HG03460 (cell line): ENCODE data around the gene ZKSCAN5.
A peak's percentile ranks its signal among the peaks of the same experiment; 100 is the strongest.
"Not testable (repeated sequence)": the region's sequence is repeated elsewhere in the genome, so short reads cannot be mapped to it uniquely, and the experiment has no call there.

Source experiments
- ATAC-seq: cut with Tn5 transposase; IDR thresholded peaks from one replicate; pipeline ENCODE4 v1.9.1; 2021; ENCODE audit not compliant: unreplicated experiment

ZKSCAN5 gene

DNA sequence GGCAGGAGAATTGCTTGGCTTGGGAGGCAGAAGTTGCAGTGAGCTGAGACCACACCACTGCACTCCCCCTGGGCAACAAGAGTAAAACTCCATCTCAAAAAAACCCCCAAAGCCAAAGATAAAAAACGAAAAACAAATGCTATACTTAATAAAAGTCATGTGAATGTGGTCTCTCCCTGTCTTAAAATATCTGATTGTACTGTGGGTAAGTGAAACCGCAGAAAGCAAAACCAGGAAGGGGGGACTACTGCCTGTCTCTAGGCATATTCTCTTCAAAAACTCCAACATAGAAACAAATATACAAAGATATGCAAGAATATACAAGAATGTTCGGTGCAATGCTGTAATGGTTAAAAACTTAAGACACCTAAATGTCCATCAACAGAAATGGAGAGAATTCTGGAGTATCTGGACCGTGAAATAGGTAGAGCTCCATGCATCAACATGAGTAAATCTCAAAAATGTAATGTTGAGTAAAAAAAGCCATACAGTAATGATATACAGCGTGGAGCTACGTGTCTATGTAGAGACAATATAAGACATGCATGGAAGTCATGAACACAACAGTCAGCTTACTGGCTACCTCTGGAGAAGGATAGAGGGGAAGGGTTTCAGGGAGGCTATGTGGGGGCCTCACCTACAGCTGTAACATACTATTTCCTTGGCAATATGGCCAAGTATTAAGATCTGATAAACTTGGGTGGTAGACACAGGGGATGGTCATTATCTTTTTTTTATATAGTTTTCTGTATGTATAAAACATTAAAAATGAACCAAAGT is 6.5 kb upstream of the ZKSCAN5 start:
- no peak for ATAC-seq

DNA sequence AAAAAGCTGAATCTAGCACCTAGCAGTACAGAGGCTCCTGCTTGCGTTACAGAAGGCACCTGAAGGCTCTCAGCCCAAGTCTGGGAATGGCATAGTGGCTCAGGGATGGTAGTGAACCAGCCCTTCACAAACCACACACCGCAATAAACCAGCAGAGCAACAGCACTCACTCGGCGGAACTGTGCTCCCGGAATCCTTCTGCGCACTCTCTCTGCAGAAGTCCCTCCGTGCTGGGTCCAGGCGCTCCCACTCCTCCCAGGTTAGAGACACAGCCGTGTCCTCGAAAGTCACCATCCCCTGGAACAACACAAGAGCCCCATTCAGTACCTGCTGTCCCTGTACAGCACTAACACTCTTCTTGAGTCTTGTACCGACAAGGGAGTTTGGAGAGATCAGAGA is 5.9 kb upstream of the ZKSCAN5 start:
- ATAC-seq: no peak

DNA sequence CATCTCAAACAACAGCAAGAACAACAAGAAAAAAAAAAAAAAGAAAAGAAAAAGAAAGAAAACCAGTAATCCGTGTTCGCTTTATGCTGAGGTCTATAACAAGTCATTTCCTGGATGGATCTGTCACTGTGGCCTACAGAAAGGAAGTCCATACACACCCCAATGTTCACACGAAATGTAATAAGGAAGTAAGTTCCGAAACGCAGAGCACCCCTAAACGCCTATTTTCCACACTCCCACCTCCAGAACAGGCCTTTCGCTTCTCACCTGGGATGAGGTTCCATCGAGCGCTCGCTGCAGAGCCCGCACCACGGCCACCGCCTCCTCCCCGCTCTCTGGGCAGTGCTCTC is 5.1 kb upstream of the ZKSCAN5 start:
- no peak for ATAC-seq

DNA sequence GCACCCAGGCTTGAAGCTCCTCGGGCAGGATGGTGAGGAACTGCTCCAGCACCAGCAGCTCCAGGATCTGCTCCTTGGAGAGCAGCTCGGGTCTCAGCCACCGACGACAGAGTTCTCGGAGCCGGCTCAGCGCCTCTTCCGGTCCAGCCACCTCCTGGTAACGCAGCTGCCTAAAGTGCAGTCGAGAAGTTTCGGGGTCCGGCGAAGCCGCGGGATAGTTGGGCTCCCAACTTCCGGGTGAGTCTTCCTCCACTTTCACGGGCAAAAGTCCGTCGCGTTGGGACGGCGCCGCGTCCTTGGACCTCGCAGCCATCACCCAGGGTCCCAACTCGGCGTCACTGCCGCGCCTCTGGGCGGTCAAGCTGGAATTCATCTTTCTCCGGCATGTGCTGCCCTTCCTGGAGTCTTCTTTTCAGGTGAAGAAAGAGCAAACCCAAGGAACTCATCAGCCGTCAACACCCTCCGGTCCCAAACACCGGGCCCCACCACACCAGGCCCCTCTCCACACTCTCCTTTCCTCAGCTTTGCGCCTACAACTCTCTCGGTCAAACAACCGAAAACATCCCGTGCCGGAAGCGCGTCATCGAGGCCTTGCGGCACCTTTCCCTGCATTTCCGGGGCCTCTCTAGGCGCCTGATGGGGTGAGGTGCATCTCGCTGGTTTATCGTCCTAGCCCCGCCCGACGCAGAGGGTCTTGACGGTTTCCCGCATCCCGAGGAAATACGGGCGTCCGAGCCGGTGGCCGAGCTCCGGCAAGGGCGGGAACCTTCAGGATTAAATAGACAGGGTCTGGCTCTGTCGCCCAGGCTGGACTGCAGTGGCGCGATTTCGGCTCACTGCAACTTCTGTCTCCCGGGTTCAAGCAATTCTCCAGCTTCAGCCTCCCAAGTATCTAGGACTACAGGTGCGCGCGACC is 4.5 kb upstream of the ZKSCAN5 start, which contains the start of gene ZNF394:
Gene ZNF394 (minus strand): TSS at position 561 of the 916 bp plus-strand sequence. CDS start 188 bp downstream, at position 373.
- ATAC-seq: peak; percentile 41

DNA sequence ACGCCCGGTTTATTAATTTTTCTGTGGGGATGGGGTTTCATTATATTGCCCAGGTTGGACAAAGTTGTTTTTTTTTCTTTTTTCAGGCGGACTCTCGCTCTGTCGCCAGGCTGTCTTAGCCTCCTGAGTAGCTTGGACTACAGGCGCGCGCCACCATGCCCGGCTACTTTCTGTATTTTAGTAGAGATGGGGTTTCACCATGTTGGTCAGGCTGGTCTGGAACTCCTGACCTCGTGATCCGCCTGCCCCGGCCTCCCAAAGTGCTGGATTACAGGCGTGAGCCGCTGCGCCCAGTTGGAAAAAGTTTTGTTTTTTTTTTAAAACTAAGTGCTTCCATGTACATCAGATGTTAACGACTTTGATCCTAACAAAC is 3.8 kb upstream of the ZKSCAN5 start:
- ATAC-seq: no peak

DNA sequence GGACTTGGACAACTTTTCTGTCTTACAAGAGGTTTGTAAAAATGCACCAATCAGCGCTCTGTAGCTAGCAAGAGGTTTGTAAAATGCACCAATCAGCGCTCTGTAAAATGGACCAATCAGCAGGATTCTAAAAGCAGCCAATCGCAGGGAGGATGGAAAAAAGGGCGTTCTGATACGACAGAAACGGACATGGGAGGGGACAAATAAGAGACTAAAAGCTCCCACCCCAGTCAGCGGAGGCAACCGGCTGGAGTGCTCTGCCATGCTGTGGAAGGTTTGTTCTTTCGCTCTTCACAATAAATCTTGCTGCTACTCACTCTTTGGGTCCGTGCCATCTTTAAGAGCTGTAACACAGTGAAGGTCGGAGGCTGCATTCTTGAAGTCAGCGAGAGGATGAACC is 3.2 kb upstream of the ZKSCAN5 start:
- not testable (repeated sequence) for ATAC-seq

DNA sequence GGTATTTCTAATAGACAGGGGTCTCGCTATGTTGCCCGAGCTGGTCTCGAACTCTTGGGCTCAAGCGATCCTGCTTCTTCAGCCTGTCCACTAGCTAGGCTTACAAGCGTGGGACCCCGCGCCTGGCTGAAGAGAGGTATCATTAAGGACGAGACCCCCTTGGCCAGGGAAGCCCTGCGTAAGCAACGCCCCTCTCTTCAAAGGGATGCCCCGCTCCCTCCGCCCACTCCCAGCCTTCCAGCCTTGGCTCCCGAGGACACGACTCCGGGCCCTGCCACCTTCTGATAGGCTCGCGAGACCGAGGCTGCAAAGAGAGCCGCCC is 220 bp upstream of the ZKSCAN5 start:
- ATAC-seq: peak; percentile 68

DNA sequence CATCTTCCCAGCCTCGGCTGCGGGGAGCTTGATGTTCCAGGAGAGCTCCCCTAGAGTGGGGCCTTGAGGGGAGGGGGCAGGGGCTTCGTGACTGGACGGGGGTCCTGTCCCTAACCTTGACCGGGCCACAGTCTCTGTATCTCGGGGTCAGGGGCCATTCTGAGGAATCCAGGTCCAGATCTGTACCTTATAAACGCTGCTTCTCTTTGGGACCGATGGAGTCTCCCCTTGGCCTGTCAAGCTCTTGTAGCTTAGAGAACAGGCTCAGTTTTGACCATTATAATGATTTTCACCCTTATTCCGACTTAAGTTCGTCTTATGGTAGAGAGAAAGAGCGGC is 831 bp downstream of the ZKSCAN5 start:
- peak; percentile 4 for ATAC-seq

DNA sequence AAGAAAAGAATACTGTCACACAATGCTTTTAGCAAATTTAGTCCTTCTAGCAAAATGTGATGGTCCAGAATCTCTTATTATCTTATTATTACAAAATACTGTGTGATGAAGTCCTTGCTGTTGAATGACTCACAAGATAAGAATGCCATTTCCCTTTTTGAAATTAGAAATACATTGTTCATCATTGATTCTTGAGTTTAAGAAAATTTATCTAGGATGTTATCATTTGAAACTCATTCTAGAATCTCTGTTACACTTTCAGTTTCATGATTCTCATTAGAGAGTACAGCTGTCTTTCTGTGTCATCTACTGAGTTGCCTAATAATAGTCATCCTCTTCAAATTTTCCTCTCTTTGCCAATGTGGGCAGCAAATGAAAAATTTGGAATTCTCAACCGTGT is 9.6 kb downstream of the ZKSCAN5 start:
- ATAC-seq: no peak

DNA sequence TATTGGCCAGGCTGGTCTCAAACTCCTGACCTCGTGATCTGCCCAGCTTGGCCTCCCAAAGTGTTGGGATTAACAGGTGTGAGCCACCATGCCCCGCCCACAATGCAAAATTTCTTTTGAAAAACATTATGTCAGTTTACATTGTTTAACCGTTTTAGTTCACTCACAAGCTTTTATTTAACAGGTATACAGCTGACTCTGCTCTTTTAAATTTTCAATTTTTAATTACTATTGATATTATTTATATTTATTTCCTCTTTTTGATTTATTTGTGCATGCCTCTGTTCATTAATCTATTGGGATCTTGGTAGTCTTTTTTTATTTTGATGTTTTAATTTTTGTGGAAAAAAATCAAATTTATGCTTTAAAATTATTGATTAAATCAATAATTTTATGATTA is 16.9 kb downstream of the ZKSCAN5 start:
- no peak for ATAC-seq

DNA sequence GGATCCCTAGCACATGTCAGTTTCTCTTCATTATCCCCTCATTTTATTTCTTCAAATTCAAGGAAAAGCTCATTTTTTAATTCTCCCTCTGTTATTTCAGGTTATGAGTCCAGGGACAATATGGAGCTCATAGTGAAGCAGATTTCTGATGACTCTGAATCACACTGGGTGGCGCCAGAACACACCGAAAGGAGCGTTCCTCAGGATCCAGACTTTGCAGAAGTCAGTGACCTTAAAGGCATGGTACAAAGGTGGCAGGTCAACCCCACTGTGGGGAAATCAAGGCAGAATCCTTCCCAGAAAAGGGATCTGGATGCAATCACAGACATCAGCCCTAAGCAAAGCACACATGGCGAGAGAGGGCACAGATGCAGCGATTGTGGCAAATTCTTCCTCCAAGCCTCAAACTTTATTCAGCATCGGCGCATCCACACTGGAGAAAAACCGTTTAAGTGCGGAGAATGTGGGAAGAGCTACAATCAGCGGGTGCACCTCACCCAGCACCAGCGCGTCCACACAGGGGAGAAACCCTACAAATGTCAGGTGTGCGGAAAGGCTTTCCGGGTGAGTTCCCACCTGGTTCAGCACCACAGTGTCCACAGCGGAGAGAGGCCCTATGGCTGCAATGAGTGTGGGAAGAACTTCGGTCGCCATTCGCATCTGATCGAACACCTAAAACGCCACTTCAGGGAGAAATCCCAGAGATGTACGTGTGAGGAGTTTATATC is 21.4 kb downstream of the ZKSCAN5 start:
- ATAC-seq: no peak

DNA sequence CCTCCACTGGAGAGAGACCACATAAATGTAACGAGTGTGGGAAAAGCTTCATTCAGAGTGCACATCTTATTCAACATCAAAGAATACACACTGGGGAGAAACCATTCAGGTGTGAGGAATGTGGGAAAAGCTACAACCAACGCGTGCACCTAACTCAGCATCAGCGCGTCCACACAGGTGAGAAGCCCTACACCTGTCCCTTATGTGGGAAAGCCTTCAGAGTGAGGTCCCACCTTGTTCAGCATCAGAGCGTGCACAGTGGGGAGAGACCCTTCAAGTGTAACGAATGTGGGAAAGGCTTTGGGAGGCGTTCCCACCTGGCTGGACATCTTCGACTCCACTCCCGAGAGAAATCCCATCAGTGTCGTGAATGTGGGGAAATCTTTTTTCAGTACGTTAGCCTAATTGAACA is 26.9 kb downstream of the ZKSCAN5 start:
- no peak for ATAC-seq

DNA sequence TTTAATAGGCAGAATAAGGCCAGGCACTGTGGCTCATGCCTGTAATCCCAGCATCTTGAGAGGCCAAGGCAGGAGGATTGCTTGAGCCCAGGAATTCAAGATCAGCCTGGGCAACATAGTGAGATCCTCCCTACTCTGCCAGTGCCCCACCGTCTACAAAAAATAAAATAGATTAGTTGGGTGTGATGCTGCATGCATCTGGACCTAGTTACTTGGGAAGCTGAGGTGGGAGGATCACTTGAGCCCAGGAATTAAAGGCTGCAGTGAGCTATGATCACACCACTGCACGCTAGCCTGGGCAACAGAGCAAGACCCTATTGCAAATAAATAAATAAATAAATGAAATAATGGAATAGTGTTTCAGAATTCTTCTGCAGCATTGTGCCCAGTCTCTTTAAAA is 31.2 kb downstream of the ZKSCAN5 start:
- ATAC-seq: no peak

DNA sequence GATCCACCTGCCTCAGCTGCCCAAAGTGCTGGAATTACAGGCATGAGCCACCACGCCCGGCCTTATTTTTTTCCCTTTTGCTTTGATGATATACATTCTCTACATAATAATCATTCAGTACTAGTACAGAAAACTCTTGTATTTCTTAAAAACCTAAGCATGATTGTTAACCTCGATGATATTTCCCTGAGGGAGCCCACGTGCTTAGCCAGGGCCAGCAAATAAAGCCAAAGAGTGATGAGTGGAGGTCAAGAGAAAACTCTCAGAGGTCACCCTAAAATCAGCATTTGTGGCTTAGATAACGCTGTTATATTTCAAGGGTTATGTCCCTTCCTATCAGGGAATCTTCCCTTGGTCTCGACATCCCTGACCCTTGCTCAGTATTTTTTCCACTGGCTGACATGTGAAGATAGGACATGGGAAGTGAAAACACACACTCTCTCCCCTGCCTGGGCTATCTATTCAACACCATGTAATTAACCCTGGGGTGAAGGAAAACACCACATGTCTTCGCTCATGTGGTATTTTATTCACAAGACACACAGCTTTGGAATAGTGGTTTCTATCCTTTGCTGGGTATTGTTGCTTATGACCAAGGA is 34.9 kb downstream of the ZKSCAN5 start:
- no peak for ATAC-seq

DNA sequence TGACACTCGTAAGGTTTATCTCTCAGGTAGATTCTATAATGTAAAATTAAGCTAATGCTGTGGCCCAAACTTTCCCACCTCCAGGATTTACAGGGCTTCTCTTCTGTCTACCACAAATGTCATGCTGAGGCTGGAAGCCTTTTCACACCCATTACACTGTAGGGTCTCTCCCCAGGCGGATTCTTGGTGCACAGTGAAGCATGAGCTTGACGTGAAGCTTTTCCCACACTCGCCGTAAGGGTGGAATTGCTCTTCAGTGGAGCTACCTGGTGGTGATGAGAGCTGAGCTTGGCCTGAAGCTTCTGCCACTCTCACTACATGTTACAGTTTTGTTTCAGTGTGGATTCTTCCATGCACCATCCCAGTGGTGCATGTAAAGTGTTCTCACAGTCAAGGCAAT is 36.1 kb downstream of the ZKSCAN5 start:
- no peak for ATAC-seq

DNA sequence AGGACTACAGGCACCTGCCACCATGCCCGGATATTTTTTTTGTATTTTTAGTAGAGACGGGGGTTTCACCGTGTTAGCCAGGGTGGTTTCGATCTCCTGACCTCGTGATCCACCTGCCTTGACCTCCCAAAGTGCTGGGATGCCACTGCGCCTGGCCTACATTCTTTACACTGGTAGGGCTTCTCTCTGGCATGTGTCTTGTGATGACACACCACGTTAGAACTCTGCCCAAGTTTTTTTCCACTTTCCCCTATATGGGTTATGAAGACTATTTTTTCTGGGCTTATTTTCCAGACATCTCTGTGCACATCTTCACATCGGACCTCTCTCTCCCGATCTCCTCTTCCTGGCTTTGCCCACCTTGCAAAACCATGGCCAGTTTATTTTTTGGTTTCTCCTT is 36.8 kb downstream of the ZKSCAN5 start:
- no peak for ATAC-seq

DNA sequence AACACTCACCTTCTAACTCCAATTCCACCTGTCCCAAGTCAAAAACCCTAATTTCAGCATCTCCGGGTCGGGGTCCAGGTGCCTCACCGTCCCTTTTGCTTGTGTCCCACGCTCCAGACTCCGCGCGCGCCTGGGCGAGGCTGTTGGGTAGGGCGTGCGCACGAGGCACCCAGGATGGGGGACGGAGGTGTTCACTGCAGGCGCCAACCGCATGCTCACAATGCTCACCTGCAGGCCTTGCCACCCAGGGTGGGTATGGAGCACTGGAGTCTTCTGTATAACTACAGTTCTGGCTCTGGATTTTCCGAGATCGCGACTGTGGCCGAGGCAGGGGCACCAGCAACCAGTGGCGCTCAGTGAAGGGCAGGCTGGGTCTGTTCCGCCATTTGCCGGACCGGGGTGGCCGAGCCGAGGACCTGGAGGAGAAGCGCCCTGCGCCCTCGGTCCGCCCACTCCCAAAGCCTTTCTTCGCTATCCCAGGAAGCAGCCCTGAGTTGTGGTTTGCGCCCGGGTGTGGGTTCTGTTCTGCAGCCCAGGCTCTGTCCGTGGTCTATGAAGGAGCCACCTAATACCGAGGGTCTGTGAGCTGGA is 38.7 kb downstream of the ZKSCAN5 start:
- ATAC-seq: no peak

DNA sequence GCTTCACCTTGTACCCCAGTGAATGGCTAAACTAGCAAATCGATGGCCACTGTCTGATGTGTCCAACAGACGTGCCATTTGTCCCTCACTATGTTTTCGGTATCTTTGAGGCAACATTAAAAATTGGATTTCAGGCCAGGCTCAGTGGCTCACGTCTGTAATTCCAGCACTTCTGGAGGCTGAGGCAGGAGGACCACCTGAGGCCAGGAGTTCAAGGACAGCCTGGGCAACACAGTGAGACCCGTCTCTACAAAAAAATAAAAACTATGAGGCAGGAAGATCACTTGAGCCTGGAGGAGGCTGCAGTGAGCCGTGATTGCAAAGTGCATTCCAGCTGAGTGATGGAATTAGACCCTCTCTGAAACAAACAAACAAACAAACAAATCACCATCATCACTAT is 39.5 kb downstream of the ZKSCAN5 start:
- no peak for ATAC-seq

DNA sequence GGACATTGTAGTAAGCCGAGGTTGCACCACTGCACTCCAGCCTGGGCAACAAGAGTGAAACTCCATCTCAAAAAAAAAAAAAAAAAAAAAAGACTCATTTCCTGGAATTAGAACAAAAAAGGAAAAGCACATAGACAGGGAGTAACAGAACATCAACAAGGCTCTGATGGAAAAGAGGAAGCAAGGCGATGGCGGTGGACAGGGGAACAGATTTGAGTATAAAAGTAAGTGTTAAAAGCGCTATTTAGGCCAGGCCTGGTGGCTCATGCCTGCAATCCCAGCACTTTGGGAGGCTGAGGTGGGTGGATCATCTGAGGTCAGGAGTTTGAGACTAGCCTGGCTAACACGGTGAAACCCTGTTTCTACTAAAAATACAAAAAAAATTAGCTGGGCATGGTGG is 40.8 kb downstream of the ZKSCAN5 start:
- not testable (repeated sequence) for ATAC-seq

DNA sequence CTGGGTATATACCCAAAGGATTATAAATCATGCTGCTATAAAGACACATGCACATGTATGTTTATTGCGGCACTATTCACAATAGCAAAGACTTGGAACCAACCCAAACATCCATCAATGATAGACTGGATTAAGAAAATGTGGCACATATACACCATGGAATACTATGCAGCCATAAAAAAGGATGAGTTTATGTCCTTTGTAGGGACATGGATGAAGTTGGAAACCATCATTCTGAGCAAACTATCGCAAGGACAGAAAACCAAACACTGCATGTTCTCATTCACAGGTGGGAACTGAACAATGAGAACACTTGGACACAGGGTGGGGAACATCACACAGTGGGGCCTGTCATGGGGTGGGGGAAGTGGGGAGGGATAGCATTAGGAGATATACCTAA is 45.1 kb downstream of the ZKSCAN5 start:
- ATAC-seq: not testable (repeated sequence)

DNA sequence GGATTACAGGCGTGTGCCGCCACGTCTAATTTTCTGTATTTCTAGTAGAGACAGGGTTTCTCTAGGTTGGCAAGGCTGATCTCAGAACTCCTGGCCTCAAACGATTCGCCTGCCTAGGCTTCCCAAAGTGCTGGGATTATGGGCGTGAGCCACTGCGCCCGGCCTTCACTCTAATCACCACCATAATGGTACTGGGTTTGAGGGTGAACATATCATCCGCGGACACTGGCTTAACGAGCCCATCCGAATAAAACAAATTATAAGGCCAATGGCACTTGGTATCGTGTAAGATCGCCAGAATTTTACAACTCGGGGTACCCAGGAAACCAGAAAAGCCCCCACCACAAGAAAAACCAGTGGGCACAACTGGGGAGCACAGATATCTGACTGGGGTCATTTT is 46.9 kb downstream of the ZKSCAN5 start:
- ATAC-seq: no peak
